ENCODE measurements around the gene MS4A10. TPM values are rescaled to one million over a fixed set of nuclear protein-coding genes. Genes with fewer than 3 reads are reported as not detected.

Gene MS4A10
- total and polyA plus RNA-seq, 7 donors: not detected

GRCh38 chr11:60790726-60791125 lies 5.6 kb downstream of the MS4A10 start:
- no peak for TF ChIP-seq POLR2AphosphoS5 (IDR thresholded peaks at IDR 0.05)
- TF ChIP-seq POLR2A (IDR thresholded peaks at IDR 0.05): no peak
- no peak for TF ChIP-seq CTCF (IDR thresholded peaks at IDR 0.05)
- TF ChIP-seq EP300 (IDR thresholded peaks at IDR 0.05): no peak
- intact Hi-C loops (cut with DNase I): no loop called here

GRCh38 chr11:60791153-60791933 lies 6.2 kb downstream of the MS4A10 start:
- H3K27ac ChIP-seq: no peak overlapping the region
- no peaks in the 10 kb centered on the region for H3K36me3 ChIP-seq
- peaks cover 0 to 14% (median 13%) of the 10 kb centered on the region in 4 donors for H3K4me1 ChIP-seq
- intact Hi-C loops (cut with DNase I): no loop called here
- H3K4me3 ChIP-seq: no peak overlapping the region
- 93 to 94% methylated on average over 4 of the region's 4 CpGs for WGBS, 2 donors
- H3K27me3 ChIP-seq: no peaks in the 10 kb centered on the region
- no peaks in the 10 kb centered on the region for H3K9me3 ChIP-seq
- DNase-seq: no peak
- TF ChIP-seq EP300 (IDR thresholded peaks at IDR 0.05): no peak
- TF ChIP-seq POLR2A (IDR thresholded peaks at IDR 0.05): no peak
- TF ChIP-seq CTCF (IDR thresholded peaks at IDR 0.05): no peak
- TF ChIP-seq POLR2AphosphoS5 (IDR thresholded peaks at IDR 0.05): no peak

More at GRCh38 chr11:60790726-60791125, 5.6 kb downstream of the MS4A10 start:
- DNase-seq: no peak
- no peak overlapping the region for H3K27ac ChIP-seq
- no peaks in the 10 kb centered on the region for H3K36me3 ChIP-seq
- H3K4me3 ChIP-seq: no peak overlapping the region
- H3K9me3 ChIP-seq: no peaks in the 10 kb centered on the region
- WGBS, 2 donors: 93 to 94% methylated on average over 3 of the region's 3 CpGs
- H3K4me1 ChIP-seq: peaks cover 0 to 15% (median 13%) of the 10 kb centered on the region in 4 donors
- no peaks in the 10 kb centered on the region for H3K27me3 ChIP-seq

GRCh38 chr11:60792521-60792920 lies 7.4 kb downstream of the MS4A10 start:
- DNase-seq: no peak
- H3K4me1 ChIP-seq: peaks cover 0 to 3% (median 2%) of the 10 kb centered on the region in 4 donors
- no peak overlapping the region for H3K27ac ChIP-seq
- no peaks in the 10 kb centered on the region for H3K36me3 ChIP-seq
- 67 to 80% methylated on average over 3 of the region's 3 CpGs for WGBS, 2 donors
- no peak overlapping the region for H3K4me3 ChIP-seq
- intact Hi-C loops (cut with DNase I): no loop called here
- H3K9me3 ChIP-seq: no peaks in the 10 kb centered on the region
- no peak for TF ChIP-seq POLR2AphosphoS5 (IDR thresholded peaks at IDR 0.05)
- H3K27me3 ChIP-seq: no peaks in the 10 kb centered on the region

- 80 to 87% methylated on average over 6 of the region's 6 CpGs for WGBS, 2 donors
- Histone ChIP-seq H3K4me3 (no peak overlapping the region), H3K36me3 (no peaks in the 10 kb centered on the region), H3K27me3 (no peaks in the 10 kb centered on the region), H3K27ac (no peak overlapping the region), H3K4me1 (no peaks in the 10 kb centered on the region), H3K9me3 (no peaks in the 10 kb centered on the region)
- no peak for DNase-seq
- intact Hi-C loops (cut with DNase I): no loop called here
- TF ChIP-seq EP300 (IDR thresholded peaks at IDR 0.05): no peak
- TF ChIP-seq POLR2A (IDR thresholded peaks at IDR 0.05): no peak
- no peak for TF ChIP-seq POLR2AphosphoS5 (IDR thresholded peaks at IDR 0.05)
- no peak for TF ChIP-seq CTCF (IDR thresholded peaks at IDR 0.05)
Observed at GRCh38 chr11:60795291-60795690, 10.2 kb downstream of the MS4A10 start.

- no peak overlapping the region for H3K4me3 ChIP-seq
- H3K36me3 ChIP-seq: no peaks in the 10 kb centered on the region
- H3K27me3 ChIP-seq: no peaks in the 10 kb centered on the region
- H3K9me3 ChIP-seq: no peaks in the 10 kb centered on the region
- intact Hi-C loops (cut with DNase I): no loop called here
- no peak for DNase-seq
- TF ChIP-seq POLR2AphosphoS5 (IDR thresholded peaks at IDR 0.05) (no peak), EP300 (IDR thresholded peaks at IDR 0.05) (no peak), CTCF (IDR thresholded peaks at IDR 0.05) (no peak), POLR2A (IDR thresholded peaks at IDR 0.05) (no peak)
- 90% methylated on average over 17 of the region's 17 CpGs for WGBS, 2 donors
- no peaks in the 10 kb centered on the region for H3K4me1 ChIP-seq
- no peak overlapping the region for H3K27ac ChIP-seq
Observed at GRCh38 chr11:60797846-60798630, 12.9 kb downstream of the MS4A10 start.

Measured in sigmoid colon (tissue), 7 donors.